Liver (tissue), 3 donors: ENCODE data around the gene SAA1.

Source experiments
- ATF3 ChIP-seq: IDR thresholded peaks from 2 replicates; pipeline ENCODE4 v1.6.1; 2016; ENCODE audit warnings: antibody characterized with exemption
- CTCF ChIP-seq: fragments of 150-350 bp; IDR thresholded peaks from 2 replicates; pipeline ENCODE4 v1.5.1; 2017; ENCODE audit warnings: improper control_type of control experiment, low read depth, low read length; ENCODE audit not compliant: missing input control
- HNF4G ChIP-seq: IDR thresholded peaks from 2 replicates; pipeline ENCODE4 v1.6.1; 2016; ENCODE audit warnings: antibody characterized with exemption
- JUND ChIP-seq, 2 donors: IDR thresholded peaks; 2 replicates each; pipeline ENCODE4 v1.6.1; 2016; ENCODE audit warnings: antibody characterized with exemption in 2 of 2
- MAX ChIP-seq: IDR thresholded peaks from 2 replicates; pipeline ENCODE4 v1.6.1; 2016; ENCODE audit warnings: antibody characterized with exemption
- RAD21 ChIP-seq, 2 donors: IDR thresholded peaks; 2 replicates each; pipeline ENCODE4 v1.6.1; 2016; ENCODE audit warnings: antibody characterized with exemption in 2 of 2, mild to moderate bottlenecking in 2 of 2
- REST ChIP-seq: IDR thresholded peaks from 2 replicates; pipeline ENCODE4 v1.6.1; 2016; ENCODE audit warnings: antibody characterized with exemption, mild to moderate bottlenecking
- SP1 ChIP-seq: IDR thresholded peaks from 2 replicates; pipeline ENCODE4 v1.6.1; 2018; ENCODE audit warnings: antibody characterized with exemption, mild to moderate bottlenecking
- TAF1 ChIP-seq: conservative IDR thresholded peaks from 2 replicates; pipeline ENCODE4 v1.6.1; 2016; ENCODE audit warnings: antibody characterized with exemption, mild to moderate bottlenecking
- YY1 ChIP-seq: IDR thresholded peaks from 2 replicates; pipeline ENCODE4 v1.6.1; 2016; ENCODE audit warnings: antibody characterized with exemption, mild to moderate bottlenecking
- donor health status: healthy.
- donor health status: healthy.

- TF ChIP-seq CTCF (no peak), ATF3 (no peak), RAD21 (IDR thresholded peaks at IDR 0.05) (no peak), YY1 (no peak), TAF1 (no peak), REST (no peak), JUND (IDR thresholded peaks at IDR 0.05) (no peak), MAX (no peak), SP1 (no peak), HNF4G (no peak)
Measured at GRCh38 chr11:18317551-18317950, 51.5 kb downstream of the SAA1 start.
